Keratinocyte (primary cell): ENCODE results near the gene CS. TPM values are rescaled to one million over a fixed set of nuclear protein-coding genes. Genes with fewer than 3 reads are reported as not detected.
"Not testable (repeated sequence)": the region's sequence is repeated elsewhere in the genome, so short reads cannot be mapped to it uniquely, and the experiment has no call there.

Source experiments
- DNase-seq: peaks from one replicate; pipeline ENCODE4 v3.0.0-alpha.2; 2011; ENCODE audit warnings: low read depth, missing footprints, low spot score
- FAIRE-seq: peaks from 2 replicates; lab custom pipeline; 2011; peaks lifted over from hg19 to GRCh38; lab: Jason Lieb, UNC
- H2AFZ ChIP-seq: 2 replicates; pipeline ENCODE4 v1.6.0; 2012; ENCODE audit warnings: low read length, control low read depth, inconsistent platforms; ENCODE audit not compliant: control insufficient read depth
- H3K27ac ChIP-seq: 2 replicates; pipeline ENCODE4 v1.5.1; 2011; ENCODE audit warnings: low read length; ENCODE audit not compliant: control insufficient read depth, insufficient read depth
- H3K27me3 ChIP-seq: 3 replicates; pipeline ENCODE4 v1.6.0; 2011; ENCODE audit warnings: low read length; ENCODE audit not compliant: control insufficient read depth, insufficient read depth; ENCODE audit errors: extremely low read depth
- H3K36me3 ChIP-seq, 2 experiments: 2 replicates in 1 of 2; 3 replicates in 1 of 2; pipeline ENCODE4 v1.5.1; 2011; ENCODE audit warnings: low read length in 2 of 2, mild to moderate bottlenecking in 1 of 2; ENCODE audit not compliant: control insufficient read depth in 2 of 2, insufficient read depth in 2 of 2; ENCODE audit errors: extremely low read depth in 1 of 2
- H3K4me1 ChIP-seq: 3 replicates; pipeline ENCODE4 v1.5.1; 2011; ENCODE audit warnings: low read length; ENCODE audit not compliant: control insufficient read depth, insufficient read depth; ENCODE audit errors: extremely low read depth
- H3K4me2 ChIP-seq: 3 replicates; pipeline ENCODE4 v1.6.0; 2011; ENCODE audit warnings: low read depth, low read length; ENCODE audit not compliant: control insufficient read depth, insufficient read depth; ENCODE audit errors: extremely low read depth
- H3K4me3 ChIP-seq, 3 experiments: fragments of 200-600 bp in 1 of 3; sonication (generic) in 1 of 3; 2 replicates in 2 of 3; 3 replicates in 1 of 3; pipeline ENCODE4 v1.5.1; 2011 to 2016; ENCODE audit warnings: low read length in 3 of 3, mild to moderate bottlenecking in 3 of 3, control low read depth in 2 of 3, inconsistent platforms in 1 of 3, low read depth in 1 of 3, mixed read lengths in 1 of 3, mixed run types in 1 of 3, moderate library complexity in 1 of 3; ENCODE audit not compliant: control insufficient read depth in 2 of 3, insufficient read depth in 2 of 3; ENCODE audit errors: extremely low read depth in 1 of 3
- H3K79me2 ChIP-seq: 2 replicates; pipeline ENCODE4 v1.6.0; 2012; ENCODE audit warnings: low read length; ENCODE audit not compliant: control insufficient read depth, insufficient read depth
- H3K9ac ChIP-seq: 3 replicates; pipeline ENCODE4 v1.6.0; 2011; ENCODE audit warnings: low read length; ENCODE audit not compliant: control insufficient read depth, insufficient read depth; ENCODE audit errors: extremely low read depth
- H3K9me1 ChIP-seq: 3 replicates; pipeline ENCODE4 v1.6.0; 2011; ENCODE audit warnings: low read length; ENCODE audit not compliant: control insufficient read depth, insufficient read depth; ENCODE audit errors: extremely low read depth
- H3K9me3 ChIP-seq: 2 replicates; pipeline ENCODE4 v1.5.1; 2012; ENCODE audit warnings: low read depth, low read length; ENCODE audit not compliant: control insufficient read depth
- H4K20me1 ChIP-seq: 3 replicates; pipeline ENCODE4 v1.6.0; 2011; ENCODE audit warnings: low read length; ENCODE audit not compliant: control insufficient read depth, insufficient read depth; ENCODE audit errors: extremely low read depth
- CTCF ChIP-seq, 3 experiments: IDR thresholded peaks in 1 of 3; conservative IDR thresholded peaks in 1 of 3; optimal IDR thresholded peaks in 1 of 3; 2 replicates in 2 of 3; 3 replicates in 1 of 3; pipeline versions ENCODE3 to v1.5.1; 2011; ENCODE audit warnings: low read length in 3 of 3, mild to moderate bottlenecking in 3 of 3, moderate library complexity in 2 of 3, control low read depth in 1 of 3, inconsistent platforms in 1 of 3; ENCODE audit not compliant: insufficient read depth in 2 of 3; ENCODE audit errors: extremely low read depth in 1 of 3
- EZH2 ChIP-seq: IDR thresholded peaks from one replicate; pipeline ENCODE4 v1.6.1; 2012; ENCODE audit warnings: inconsistent platforms, mild to moderate bottlenecking, low read length, moderate library complexity
- dilution Hi-C: fragments of 300-500 bp; cut with MboI; formaldehyde crosslinking; loops from one replicate; pipeline ENCODE4 v1.7.0; 2020; ENCODE audit warnings: low sequenced_read_pairs; ENCODE audit not compliant: extremely low pct_ligation_motif_present
- polyA plus RNA-seq, 5 experiments: library from polyadenylated mRNA; depleted of rRNA in 3 of 5; stranded (reverse) in 3 of 5; stranded (forward) in 1 of 5; unstranded in 1 of 5; fragments of >200 nt; gene quantifications; 1 replicate in 1 of 5; 2 replicates in 3 of 5; 3 replicates in 1 of 5; pipeline versions ENCODE4 v1.2.1 to v1.2.3, GENCODE V29; 2011 to 2012; ENCODE audit warnings: missing spikeins in 2 of 5, low read depth in 1 of 5, low replicate concordance in 1 of 5

The CS gene
- polyA plus RNA-seq, 1 donor (not counting 4 experiments of a cell fraction or from before 2014, with no cell fraction given) = 105 TPM

GRCh38 chr12:56337753-56338251 is 37.7 kb upstream of the CS start:
- Histone ChIP-seq H3K4me2 (peak overlapping the region; percentile 57), H4K20me1 (no peaks in the 10 kb centered on the region), H3K4me3 (no peak overlapping the region), H3K27ac (peak overlapping the region; percentile 89), H2AFZ (no peak overlapping the region), H3K9me3 (no peaks in the 10 kb centered on the region), H3K9ac (peak overlapping the region; percentile 53), H3K27me3 (no peaks in the 10 kb centered on the region), H3K79me2 (peaks cover 2% of the 10 kb centered on the region), H3K4me1 (peaks cover 29% of the 10 kb centered on the region), H3K36me3 (peaks cover 0 to 7% of the 10 kb centered on the region in 2 experiments), H3K9me1 (no peaks in the 10 kb centered on the region)
- dilution Hi-C loops = no loop called here
- FAIRE-seq (no peak), DNase-seq (no peak)
- TF ChIP-seq CTCF (optimal IDR thresholded peaks at IDR 0.05 in 1 of 3, IDR thresholded peaks at IDR 0.05 in 1 of 3, conservative IDR thresholded peaks at IDR 0.05 in 1 of 3; ENCODE audit: extremely low read depth in 1 of 3, insufficient read depth in 2 of 3, low read length in 3 of 3) (no peak), EZH2 (no peak)

DNA sequence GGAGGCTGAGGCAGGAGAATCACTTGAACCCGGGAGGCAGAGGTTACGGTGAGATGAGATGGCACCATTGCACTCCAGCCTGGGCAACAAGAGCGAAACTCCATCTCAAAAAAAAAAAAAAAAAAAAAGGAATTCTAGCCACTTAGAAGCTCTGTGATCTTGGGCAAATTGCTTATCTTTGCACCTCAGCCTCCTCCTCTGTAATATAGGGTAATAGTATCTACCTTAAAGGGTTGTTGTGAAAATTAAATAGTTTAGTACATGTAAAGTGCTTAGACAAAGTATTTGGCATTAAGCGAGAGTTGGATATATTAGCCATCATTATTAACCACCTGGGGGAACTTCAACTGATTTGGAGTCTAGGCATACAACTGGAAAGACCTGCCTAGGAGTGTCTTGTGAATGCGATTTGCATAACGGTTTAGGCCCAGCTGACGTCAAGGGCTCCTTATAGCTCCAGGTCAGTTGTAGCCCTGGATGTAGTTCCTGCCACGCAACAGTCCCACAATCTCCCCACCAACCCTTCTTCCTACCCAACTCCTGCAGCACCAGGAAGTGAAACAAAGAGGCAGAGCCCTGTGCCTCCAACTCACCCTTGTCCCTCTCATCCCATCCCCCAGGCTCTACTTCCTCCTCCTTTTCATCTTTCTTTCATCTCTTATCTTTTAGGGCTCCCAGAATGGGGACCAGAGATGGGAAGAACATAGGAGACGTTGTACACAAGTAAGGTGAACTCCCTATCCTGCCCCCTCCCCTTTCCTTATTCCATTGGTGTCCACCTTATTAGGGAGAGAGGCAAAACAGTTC is 36.4 kb upstream of the CS start:
- dilution Hi-C loops = no loop called here
- Histone ChIP-seq H3K9me3 (no peaks in the 10 kb centered on the region), H3K27ac (no peak overlapping the region), H3K9ac (no peak overlapping the region), H3K4me1 (peaks cover 30% of the 10 kb centered on the region), H3K79me2 (peaks cover 2% of the 10 kb centered on the region), H3K4me2 (no peak overlapping the region), H3K9me1 (no peaks in the 10 kb centered on the region), H2AFZ (no peak overlapping the region), H3K36me3 (peaks cover 0 to 3% of the 10 kb centered on the region in 2 experiments), H3K27me3 (no peaks in the 10 kb centered on the region), H4K20me1 (no peaks in the 10 kb centered on the region), H3K4me3 (no peak overlapping the region)
- no peak for DNase-seq
- TF ChIP-seq CTCF (optimal IDR thresholded peaks at IDR 0.05 in 1 of 3, IDR thresholded peaks at IDR 0.05 in 1 of 3, conservative IDR thresholded peaks at IDR 0.05 in 1 of 3; ENCODE audit: extremely low read depth in 1 of 3, insufficient read depth in 2 of 3, low read length in 3 of 3) (no peak), EZH2 (no peak)
- FAIRE-seq = no peak

DNA sequence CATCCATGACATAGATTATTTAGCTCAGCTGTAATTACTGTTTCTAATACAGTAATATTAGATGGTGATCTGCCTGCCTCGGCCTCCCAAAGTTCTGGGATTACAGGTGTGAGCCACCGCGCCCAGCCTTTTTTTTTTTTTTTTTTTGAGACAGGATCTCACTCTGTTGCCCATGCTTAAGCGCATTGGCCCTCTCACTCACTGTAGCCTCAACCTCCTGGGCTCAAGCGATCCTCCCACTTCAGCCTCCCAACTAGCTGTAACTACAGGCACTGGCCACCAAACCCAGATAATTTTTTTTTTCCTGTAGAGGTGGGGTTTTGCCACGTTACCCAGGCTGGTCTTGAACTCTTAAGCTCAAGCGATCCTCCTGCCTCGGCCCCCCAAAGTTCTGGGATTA is 35.4 kb upstream of the CS start:
- H4K20me1 ChIP-seq, FAIRE-seq, DNase-seq, H3K79me2 ChIP-seq, H3K36me3 ChIP-seq, H3K4me3 ChIP-seq, H2AFZ ChIP-seq, H3K9ac ChIP-seq, H3K9me1 ChIP-seq, dilution Hi-C loops, H3K4me2 ChIP-seq, H3K27ac ChIP-seq, H3K27me3 ChIP-seq, H3K9me3 ChIP-seq: not testable (repeated sequence)
- H3K4me1 ChIP-seq = peaks cover 30% of the 10 kb centered on the region
